ENCODE results near the gene DES. TPM values are rescaled to one million over a fixed set of nuclear protein-coding genes. Genes with fewer than 3 reads are reported as not detected.

DES gene
- total RNA-seq, 1 donor from 2014 or later = not detected

GRCh38 chr2:219443016-219443696 lies 25.0 kb downstream of the DES start:
- H3K4me1 Mint-ChIP-seq (ENCODE audit: unreplicated experiment) = peaks cover 34% of the 10 kb centered on the region
- H3K27ac Mint-ChIP-seq (ENCODE audit: unreplicated experiment) = peak overlapping the region; percentile 63
- H3K27me3 Mint-ChIP-seq (ENCODE audit: unreplicated experiment) = no peaks in the 10 kb centered on the region
- DNase-seq (ENCODE audit: extremely low spot score, unreplicated experiment) = no peak
- no peaks in the 10 kb centered on the region for H3K9me3 Mint-ChIP-seq (ENCODE audit: unreplicated experiment)
- no peak for TF ChIP-seq CTCF (IDR thresholded peaks at IDR 0.05)
- no peaks in the 10 kb centered on the region for H3K36me3 Mint-ChIP-seq (ENCODE audit: unreplicated experiment)
- peak overlapping the region; percentile 75 for H3K4me3 Mint-ChIP-seq (ENCODE audit: unreplicated experiment)

- Mint-ChIP-seq H3K4me1 (ENCODE audit: unreplicated experiment) (peaks cover 34% of the 10 kb centered on the region), H3K4me3 (ENCODE audit: unreplicated experiment) (no peak overlapping the region), H3K36me3 (ENCODE audit: unreplicated experiment) (no peaks in the 10 kb centered on the region), H3K27ac (ENCODE audit: unreplicated experiment) (no peak overlapping the region), H3K27me3 (ENCODE audit: unreplicated experiment) (no peaks in the 10 kb centered on the region), H3K9me3 (ENCODE audit: unreplicated experiment) (no peaks in the 10 kb centered on the region)
- no peak for TF ChIP-seq CTCF (IDR thresholded peaks at IDR 0.05)
- DNase-seq (ENCODE audit: extremely low spot score, unreplicated experiment) = no peak
Observed at GRCh38 chr2:219443697-219444023, 25.5 kb downstream of the DES start.

GRCh38 chr2:219444566-219445091 lies 26.5 kb downstream of the DES start:
- no peak overlapping the region for H3K4me3 Mint-ChIP-seq (ENCODE audit: unreplicated experiment)
- H3K36me3 Mint-ChIP-seq (ENCODE audit: unreplicated experiment) = peaks cover under 1% of the 10 kb centered on the region
- peaks cover 34% of the 10 kb centered on the region for H3K4me1 Mint-ChIP-seq (ENCODE audit: unreplicated experiment)
- DNase-seq (ENCODE audit: extremely low spot score, unreplicated experiment) = no peak
- no peak for TF ChIP-seq CTCF (IDR thresholded peaks at IDR 0.05)
- H3K9me3 Mint-ChIP-seq (ENCODE audit: unreplicated experiment) = no peaks in the 10 kb centered on the region
- no peaks in the 10 kb centered on the region for H3K27me3 Mint-ChIP-seq (ENCODE audit: unreplicated experiment)
- no peak overlapping the region for H3K27ac Mint-ChIP-seq (ENCODE audit: unreplicated experiment)

GRCh38 chr2:219445220-219445640 lies 27.1 kb downstream of the DES start:
- no peak for DNase-seq (ENCODE audit: extremely low spot score, unreplicated experiment)
- Mint-ChIP-seq H3K4me3 (ENCODE audit: unreplicated experiment) (no peak overlapping the region), H3K27me3 (ENCODE audit: unreplicated experiment) (no peaks in the 10 kb centered on the region), H3K9me3 (ENCODE audit: unreplicated experiment) (no peaks in the 10 kb centered on the region), H3K27ac (ENCODE audit: unreplicated experiment) (no peak overlapping the region), H3K36me3 (ENCODE audit: unreplicated experiment) (peaks cover 3% of the 10 kb centered on the region), H3K4me1 (ENCODE audit: unreplicated experiment) (peaks cover 34% of the 10 kb centered on the region)
- TF ChIP-seq CTCF (IDR thresholded peaks at IDR 0.05) = no peak

GRCh38 chr2:219446101-219446504 lies 27.9 kb downstream of the DES start:
- no peaks in the 10 kb centered on the region for H3K27me3 Mint-ChIP-seq (ENCODE audit: unreplicated experiment)
- no peaks in the 10 kb centered on the region for H3K9me3 Mint-ChIP-seq (ENCODE audit: unreplicated experiment)
- peak overlapping the region; percentile 76 for H3K27ac Mint-ChIP-seq (ENCODE audit: unreplicated experiment)
- DNase-seq (ENCODE audit: extremely low spot score, unreplicated experiment) = no peak
- H3K4me3 Mint-ChIP-seq (ENCODE audit: unreplicated experiment) = no peak overlapping the region
- H3K4me1 Mint-ChIP-seq (ENCODE audit: unreplicated experiment) = peaks cover 30% of the 10 kb centered on the region
- no peak for TF ChIP-seq CTCF (IDR thresholded peaks at IDR 0.05)
- peaks cover 3% of the 10 kb centered on the region for H3K36me3 Mint-ChIP-seq (ENCODE audit: unreplicated experiment)

Data from osteocyte (in vitro differentiated cells).